NCI-H1092 treated with DMSO at 0.1 percent for 48 hours (cell line): ENCODE measurements around the gene SSC5D.

Source experiments
- DNase-seq: peaks from one replicate; lab custom pipeline; 2025; lab: John Stamatoyannopoulos, UW

Gene SSC5D

DNA sequence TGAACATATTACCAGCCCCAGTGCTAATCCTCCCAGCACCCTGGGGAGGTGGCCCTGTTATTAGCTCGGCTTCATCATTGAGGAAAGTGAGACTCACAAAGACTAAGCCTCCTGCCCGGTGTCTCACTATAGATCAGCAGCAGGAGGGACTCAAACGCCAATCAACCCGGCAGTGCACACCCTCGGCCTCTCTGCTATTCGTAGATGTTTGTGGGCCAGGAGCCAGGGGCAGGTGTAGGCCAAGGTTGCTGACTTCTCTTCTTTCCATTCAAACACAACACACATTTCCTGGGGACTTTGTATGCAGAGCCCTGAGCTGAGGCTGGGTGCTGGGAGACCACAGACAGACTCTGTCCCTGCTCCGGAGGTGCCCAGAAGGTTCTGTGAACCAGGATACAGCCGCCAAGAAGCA is 66.5 kb downstream of the SSC5D start:
- peak; percentile 23 for DNase-seq

DNA sequence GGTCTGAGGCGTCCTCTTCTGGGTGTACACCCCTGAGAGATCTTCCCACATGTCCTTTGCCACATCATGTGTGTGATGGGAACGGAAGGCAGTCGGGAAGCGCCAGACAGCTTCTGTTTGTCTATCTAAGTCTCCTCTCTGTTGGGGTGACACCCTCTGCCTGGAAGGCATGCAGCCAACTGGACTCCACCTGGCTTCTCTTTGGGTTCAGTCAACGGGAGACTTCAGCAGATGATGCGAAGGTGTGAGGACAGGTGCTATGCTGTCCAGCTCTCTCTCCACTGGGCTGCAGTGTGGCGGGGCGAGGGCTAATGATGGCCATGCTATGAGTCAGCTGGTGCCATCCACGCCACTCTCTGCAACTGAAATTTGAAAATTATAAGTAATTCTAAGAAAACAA is 71.4 kb downstream of the SSC5D start:
- DNase-seq: no peak

DNA sequence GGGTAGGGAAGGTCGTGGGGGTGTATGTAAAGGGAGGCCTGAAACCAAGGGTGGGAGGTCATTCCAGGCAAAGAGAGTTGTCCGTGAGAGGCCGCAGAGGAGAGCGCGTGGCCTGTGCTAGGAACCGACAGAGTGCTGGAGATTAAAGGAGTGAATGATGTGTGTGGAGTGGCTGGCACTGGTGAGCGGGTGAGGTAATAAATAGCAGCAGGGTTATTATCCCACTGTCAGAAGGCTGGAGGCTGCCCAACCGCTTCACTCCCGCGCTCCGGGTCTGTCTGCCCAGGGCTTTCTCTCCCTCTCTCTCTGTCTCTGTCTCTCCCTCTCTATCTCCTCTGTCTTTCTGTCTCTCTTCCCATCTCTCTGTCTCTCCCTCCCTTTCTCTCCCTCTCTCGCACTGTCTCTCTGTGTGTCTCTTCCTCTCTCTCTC is 75.0 kb downstream of the SSC5D start:
- peak; percentile 71 for DNase-seq

DNA sequence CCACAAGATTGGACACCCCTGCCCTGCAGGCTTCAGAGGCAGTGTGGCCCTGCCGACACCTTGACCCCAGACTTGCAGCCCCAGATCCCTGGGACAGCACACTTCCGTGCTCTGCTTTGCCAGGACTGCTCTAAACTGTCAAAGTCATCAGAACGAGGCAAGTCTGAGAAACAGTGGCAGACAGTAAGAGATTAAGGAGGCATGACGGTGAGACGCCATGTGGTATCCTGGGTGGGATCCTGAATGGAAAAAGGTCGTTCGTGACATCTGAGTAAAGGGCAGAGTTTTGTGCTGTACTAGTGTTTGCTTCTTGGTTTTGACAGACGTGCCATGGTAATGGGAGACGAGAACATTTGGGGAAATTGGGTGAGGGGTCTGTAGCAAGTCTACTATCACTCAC is 78.6 kb downstream of the SSC5D start:
- no peak for DNase-seq

DNA sequence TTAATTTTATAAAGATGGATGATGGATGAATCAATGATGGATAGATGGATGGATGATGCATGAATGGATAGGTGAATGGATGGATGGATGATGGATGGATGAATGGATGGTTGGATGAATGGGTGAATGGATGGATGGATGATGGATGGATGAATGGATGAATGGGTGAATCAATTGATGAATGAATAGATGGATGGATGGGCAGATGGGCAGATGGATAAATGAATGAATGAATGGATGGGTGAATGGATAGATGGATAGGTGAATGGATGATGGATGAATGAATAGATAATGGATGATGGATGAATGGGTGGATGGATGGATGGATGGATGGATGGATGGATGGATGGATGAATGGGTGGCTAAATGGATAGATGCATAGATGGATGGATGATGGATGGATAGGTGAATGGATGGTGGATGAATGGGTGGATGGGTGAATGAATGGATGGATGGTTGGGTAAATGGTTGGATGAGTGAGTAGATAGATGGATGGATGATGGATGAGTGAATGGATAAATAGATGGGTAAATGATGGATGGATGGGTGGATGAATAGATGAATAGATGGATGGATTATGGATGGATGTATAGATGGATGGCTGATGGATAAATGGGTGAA is 79.6 kb downstream of the SSC5D start:
- DNase-seq: no peak
